ENCODE measurements around the gene ADGB.

The ADGB gene

DNA sequence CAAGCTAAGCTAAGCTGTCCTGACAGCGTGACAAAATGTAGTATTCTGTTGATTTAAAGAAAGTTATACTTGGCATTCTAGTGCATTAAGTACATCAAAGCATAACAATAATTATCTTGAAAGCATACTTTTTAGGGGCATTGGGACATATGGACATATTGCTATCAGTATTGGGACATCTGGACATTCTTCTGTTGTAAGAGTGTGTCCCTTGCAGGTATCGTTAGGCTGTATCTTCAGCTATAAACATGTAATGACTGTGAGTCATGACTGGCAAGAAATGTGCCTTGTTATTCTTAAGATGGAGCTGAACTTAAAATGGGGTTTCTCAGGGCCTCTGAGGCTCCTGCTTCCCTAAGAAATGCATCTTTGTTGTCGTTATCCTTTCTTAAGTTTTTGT is 74.3 kb downstream of the ADGB start:
- no peaks in the 10 kb centered on the region for H3K27me3 ChIP-seq (ENCODE audit: insufficient read depth, low read length)
- H3K27ac ChIP-seq (ENCODE audit: low read depth, low read length) = no peak overlapping the region
- no peak overlapping the region for H2AFZ ChIP-seq (ENCODE audit: low read length, unreplicated experiment)
- H3K79me2 ChIP-seq (ENCODE audit: control insufficient read depth, insufficient read depth, low read length, unreplicated experiment) = no peaks in the 10 kb centered on the region
- H3K4me1 ChIP-seq (ENCODE audit: control insufficient read depth, insufficient read depth, low read length, unreplicated experiment) = no peaks in the 10 kb centered on the region
- no peak overlapping the region for H3K4me3 ChIP-seq (ENCODE audit: low read depth, low read length)
- no peaks in the 10 kb centered on the region for H3K36me3 ChIP-seq (ENCODE audit: insufficient read depth, low read length)

- Histone ChIP-seq H3K27me3 (ENCODE audit: insufficient read depth, low read length) (no peaks in the 10 kb centered on the region), H3K79me2 (ENCODE audit: control insufficient read depth, insufficient read depth, low read length, unreplicated experiment) (no peaks in the 10 kb centered on the region), H2AFZ (ENCODE audit: low read length, unreplicated experiment) (no peak overlapping the region), H3K4me1 (ENCODE audit: control insufficient read depth, insufficient read depth, low read length, unreplicated experiment) (no peaks in the 10 kb centered on the region), H3K4me3 (ENCODE audit: low read depth, low read length) (no peak overlapping the region), H3K36me3 (ENCODE audit: insufficient read depth, low read length) (no peaks in the 10 kb centered on the region), H3K27ac (ENCODE audit: low read depth, low read length) (no peak overlapping the region)
Observed at GRCh38 chr6:146679386-146679785, 80.6 kb downstream of the ADGB start.

DNA sequence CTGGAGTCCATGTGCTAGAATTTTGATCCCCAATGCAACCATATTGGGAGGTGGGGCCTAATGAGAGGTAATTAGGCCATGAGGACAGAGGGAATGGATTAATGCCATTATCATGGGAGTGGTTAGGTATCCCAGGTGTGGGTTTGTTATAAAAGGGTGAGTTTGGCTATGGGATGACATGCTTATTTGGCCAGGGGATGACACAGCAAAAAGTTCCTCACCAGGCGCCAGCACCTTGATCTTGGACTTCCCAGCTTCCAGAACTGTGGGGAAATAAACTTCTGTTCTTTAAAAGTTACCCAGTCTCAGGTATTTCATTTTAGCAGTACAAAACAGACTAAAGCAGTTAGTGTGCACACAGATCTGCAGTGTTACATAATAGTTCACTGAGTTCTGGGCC is 84.1 kb downstream of the ADGB start:
- H3K79me2 ChIP-seq (ENCODE audit: control insufficient read depth, insufficient read depth, low read length, unreplicated experiment) = no peaks in the 10 kb centered on the region
- no peaks in the 10 kb centered on the region for H3K27me3 ChIP-seq (ENCODE audit: insufficient read depth, low read length)
- no peaks in the 10 kb centered on the region for H3K36me3 ChIP-seq (ENCODE audit: insufficient read depth, low read length)
- H2AFZ ChIP-seq (ENCODE audit: low read length, unreplicated experiment) = no peak overlapping the region
- H3K27ac ChIP-seq (ENCODE audit: low read depth, low read length) = no peak overlapping the region
- no peak overlapping the region for H3K4me3 ChIP-seq (ENCODE audit: low read depth, low read length)
- no peaks in the 10 kb centered on the region for H3K4me1 ChIP-seq (ENCODE audit: control insufficient read depth, insufficient read depth, low read length, unreplicated experiment)

DNA sequence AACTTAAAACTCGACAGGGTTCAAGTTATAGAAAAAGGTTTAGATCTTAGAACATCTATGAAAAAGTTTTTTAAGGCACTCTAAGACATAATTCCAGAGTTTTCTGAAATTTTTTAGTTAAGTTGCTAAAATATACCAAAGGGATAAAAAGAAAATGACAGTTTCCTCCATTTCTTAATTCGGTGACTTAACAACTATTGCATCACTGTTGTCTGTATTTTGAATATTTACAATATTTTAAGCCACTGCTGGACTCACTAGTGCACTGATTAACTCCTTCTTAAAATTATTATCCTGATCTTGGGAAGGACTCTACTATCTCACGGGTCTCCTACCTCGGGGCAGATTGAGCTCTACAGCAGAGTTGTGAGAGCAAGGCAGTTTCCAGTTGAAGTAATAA is 91.0 kb downstream of the ADGB start:
- no peaks in the 10 kb centered on the region for H3K4me1 ChIP-seq (ENCODE audit: control insufficient read depth, insufficient read depth, low read length, unreplicated experiment)
- H3K79me2 ChIP-seq (ENCODE audit: control insufficient read depth, insufficient read depth, low read length, unreplicated experiment) = no peaks in the 10 kb centered on the region

GRCh38 chr6:146693342-146693741 is 94.6 kb downstream of the ADGB start:
- Histone ChIP-seq H3K79me2 (ENCODE audit: control insufficient read depth, insufficient read depth, low read length, unreplicated experiment) (no peaks in the 10 kb centered on the region), H3K4me1 (ENCODE audit: control insufficient read depth, insufficient read depth, low read length, unreplicated experiment) (no peaks in the 10 kb centered on the region), H3K36me3 (ENCODE audit: insufficient read depth, low read length) (no peaks in the 10 kb centered on the region), H3K4me3 (ENCODE audit: low read depth, low read length) (no peak overlapping the region), H2AFZ (ENCODE audit: low read length, unreplicated experiment) (no peak overlapping the region), H3K27me3 (ENCODE audit: insufficient read depth, low read length) (no peaks in the 10 kb centered on the region), H3K27ac (ENCODE audit: low read depth, low read length) (no peak overlapping the region)

More for the DNA sequence above, 91.0 kb downstream of the ADGB start:
- Histone ChIP-seq H3K27ac (ENCODE audit: low read depth, low read length) (no peak overlapping the region), H3K4me3 (ENCODE audit: low read depth, low read length) (no peak overlapping the region), H3K36me3 (ENCODE audit: insufficient read depth, low read length) (no peaks in the 10 kb centered on the region), H3K27me3 (ENCODE audit: insufficient read depth, low read length) (no peaks in the 10 kb centered on the region), H2AFZ (ENCODE audit: low read length, unreplicated experiment) (no peak overlapping the region)

DNA sequence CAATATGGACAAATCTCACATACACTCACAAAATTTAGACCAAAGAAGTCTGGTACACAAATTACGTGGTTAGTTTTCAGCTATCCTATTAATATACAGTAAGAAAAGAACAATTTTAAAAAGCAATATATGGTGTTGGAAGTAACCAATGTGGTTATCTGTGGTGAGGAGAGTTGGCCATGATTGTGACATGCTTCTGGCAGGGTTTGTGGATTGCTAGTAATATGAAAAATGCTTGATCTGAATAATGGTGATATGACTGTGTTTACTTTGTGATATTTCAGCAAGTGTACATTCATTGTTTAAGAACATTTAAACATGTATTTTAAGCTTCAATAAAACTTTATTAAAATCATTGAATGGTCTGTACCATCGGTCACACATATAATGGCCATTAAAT is 99.1 kb downstream of the ADGB start:
- Histone ChIP-seq H3K4me3 (ENCODE audit: low read depth, low read length) (no peak overlapping the region), H3K36me3 (ENCODE audit: insufficient read depth, low read length) (no peaks in the 10 kb centered on the region), H3K27me3 (ENCODE audit: insufficient read depth, low read length) (no peaks in the 10 kb centered on the region), H3K79me2 (ENCODE audit: control insufficient read depth, insufficient read depth, low read length, unreplicated experiment) (no peaks in the 10 kb centered on the region), H2AFZ (ENCODE audit: low read length, unreplicated experiment) (no peak overlapping the region), H3K4me1 (ENCODE audit: control insufficient read depth, insufficient read depth, low read length, unreplicated experiment) (no peaks in the 10 kb centered on the region), H3K27ac (ENCODE audit: low read depth, low read length) (no peak overlapping the region)

- Histone ChIP-seq H3K4me3 (ENCODE audit: low read depth, low read length) (no peak overlapping the region), H3K27me3 (ENCODE audit: insufficient read depth, low read length) (no peaks in the 10 kb centered on the region), H2AFZ (ENCODE audit: low read length, unreplicated experiment) (no peak overlapping the region), H3K79me2 (ENCODE audit: control insufficient read depth, insufficient read depth, low read length, unreplicated experiment) (no peaks in the 10 kb centered on the region), H3K36me3 (ENCODE audit: insufficient read depth, low read length) (no peaks in the 10 kb centered on the region), H3K27ac (ENCODE audit: low read depth, low read length) (no peak overlapping the region), H3K4me1 (ENCODE audit: control insufficient read depth, insufficient read depth, low read length, unreplicated experiment) (no peaks in the 10 kb centered on the region)
Observed at GRCh38 chr6:146700078-146700686, 101.4 kb downstream of the ADGB start.

DNA sequence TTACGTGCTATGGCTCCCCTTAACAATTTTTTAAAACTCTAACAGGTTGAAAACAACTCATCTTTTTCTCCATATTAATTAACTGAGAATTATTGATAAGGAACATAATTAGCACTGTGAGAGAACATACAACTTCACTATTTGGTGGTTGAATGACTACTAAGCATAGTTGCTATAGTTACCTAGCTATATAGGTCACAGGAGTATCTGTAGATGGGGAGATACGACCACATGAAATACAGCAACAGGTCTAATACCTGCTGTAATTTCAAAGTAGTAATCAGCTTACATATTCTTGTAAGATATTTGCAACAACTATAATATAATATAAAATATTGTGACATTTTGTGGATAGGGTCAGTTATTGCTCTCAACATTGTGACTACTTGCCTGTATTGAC is 102.9 kb downstream of the ADGB start:
- Histone ChIP-seq H3K79me2 (ENCODE audit: control insufficient read depth, insufficient read depth, low read length, unreplicated experiment) (no peaks in the 10 kb centered on the region), H3K27ac (ENCODE audit: low read depth, low read length) (no peak overlapping the region), H3K27me3 (ENCODE audit: insufficient read depth, low read length) (no peaks in the 10 kb centered on the region), H3K36me3 (ENCODE audit: insufficient read depth, low read length) (no peaks in the 10 kb centered on the region), H3K4me1 (ENCODE audit: control insufficient read depth, insufficient read depth, low read length, unreplicated experiment) (no peaks in the 10 kb centered on the region), H2AFZ (ENCODE audit: low read length, unreplicated experiment) (no peak overlapping the region), H3K4me3 (ENCODE audit: low read depth, low read length) (no peak overlapping the region)

- H3K79me2 ChIP-seq (ENCODE audit: control insufficient read depth, insufficient read depth, low read length, unreplicated experiment) = no peaks in the 10 kb centered on the region
- no peaks in the 10 kb centered on the region for H3K4me1 ChIP-seq (ENCODE audit: control insufficient read depth, insufficient read depth, low read length, unreplicated experiment)
- no peak overlapping the region for H2AFZ ChIP-seq (ENCODE audit: low read length, unreplicated experiment)
- H3K36me3 ChIP-seq (ENCODE audit: insufficient read depth, low read length) = no peaks in the 10 kb centered on the region
- no peak overlapping the region for H3K4me3 ChIP-seq (ENCODE audit: low read depth, low read length)
- H3K27me3 ChIP-seq (ENCODE audit: insufficient read depth, low read length) = no peaks in the 10 kb centered on the region
- H3K27ac ChIP-seq (ENCODE audit: low read depth, low read length) = no peak overlapping the region
Observed at GRCh38 chr6:146709036-146709622, 110.4 kb downstream of the ADGB start.

- Histone ChIP-seq H3K79me2 (ENCODE audit: control insufficient read depth, insufficient read depth, low read length, unreplicated experiment) (no peaks in the 10 kb centered on the region), H3K27me3 (ENCODE audit: insufficient read depth, low read length) (no peaks in the 10 kb centered on the region), H3K4me1 (ENCODE audit: control insufficient read depth, insufficient read depth, low read length, unreplicated experiment) (no peaks in the 10 kb centered on the region), H3K27ac (ENCODE audit: low read depth, low read length) (no peak overlapping the region), H3K36me3 (ENCODE audit: insufficient read depth, low read length) (no peaks in the 10 kb centered on the region), H2AFZ (ENCODE audit: low read length, unreplicated experiment) (no peak overlapping the region), H3K4me3 (ENCODE audit: low read depth, low read length) (no peak overlapping the region)
Observed at GRCh38 chr6:146719387-146719786, 120.6 kb downstream of the ADGB start.

DNA sequence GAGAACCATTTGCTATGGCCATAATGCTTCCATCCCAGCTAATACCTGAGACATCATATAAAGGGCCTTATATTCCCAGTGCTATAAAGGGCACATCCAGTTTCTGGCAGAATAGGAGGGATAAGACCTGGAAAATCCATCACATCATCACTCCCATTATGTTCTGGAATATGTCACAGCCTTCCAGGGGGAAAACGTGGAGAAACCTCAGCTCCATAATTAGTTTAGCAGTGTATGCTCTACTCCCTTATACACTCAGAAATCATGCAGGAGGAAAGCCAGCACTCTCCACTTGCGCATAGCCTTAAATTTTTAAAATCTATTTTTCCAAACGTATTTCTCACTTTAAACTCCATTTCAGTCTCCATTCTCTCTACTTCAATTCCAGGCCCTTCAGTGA is 140.9 kb downstream of the ADGB start:
- H3K4me3 ChIP-seq (ENCODE audit: low read depth, low read length) = no peak overlapping the region
- peaks cover 12% of the 10 kb centered on the region for H3K4me1 ChIP-seq (ENCODE audit: control insufficient read depth, insufficient read depth, low read length, unreplicated experiment)
- no peak overlapping the region for H3K27ac ChIP-seq (ENCODE audit: low read depth, low read length)
- no peaks in the 10 kb centered on the region for H3K36me3 ChIP-seq (ENCODE audit: insufficient read depth, low read length)
- H3K79me2 ChIP-seq (ENCODE audit: control insufficient read depth, insufficient read depth, low read length, unreplicated experiment) = no peaks in the 10 kb centered on the region
- peaks cover 9% of the 10 kb centered on the region; the same call in 1 of the 2 replicates for H3K27me3 ChIP-seq (ENCODE audit: insufficient read depth, low read length)
- no peak overlapping the region for H2AFZ ChIP-seq (ENCODE audit: low read length, unreplicated experiment)
